ENCODE measurements around the gene SLAMF9.

SLAMF9 gene

DNA sequence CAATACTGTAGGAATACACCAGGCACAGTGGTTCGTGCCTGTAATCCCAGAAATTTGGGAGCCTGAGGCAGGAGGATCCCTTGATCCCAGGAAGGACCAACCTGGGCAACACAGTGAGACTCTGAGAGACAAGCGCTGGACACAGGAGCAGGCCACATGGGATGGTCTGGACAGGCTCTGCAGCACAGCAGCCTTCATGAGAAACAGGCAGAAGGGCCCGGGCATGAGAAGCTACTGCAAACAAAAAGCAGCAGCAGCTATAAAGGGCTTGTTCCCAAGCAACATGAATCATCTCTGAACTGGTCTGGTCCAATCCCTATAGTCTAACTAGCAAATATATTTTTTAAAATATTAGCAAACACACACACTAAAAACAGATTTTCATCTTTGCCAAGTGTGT lies 35.5 kb upstream of the SLAMF9 start:
- no peaks in the 10 kb centered on the region for H3K36me3 ChIP-seq (replicated peaks; ENCODE audit: insufficient read depth, low read length)
- DNase-seq: no peak
- no peaks in the 10 kb centered on the region for H3K27me3 ChIP-seq (replicated peaks; ENCODE audit: insufficient read depth, low read length)
- TF ChIP-seq EZH2 (optimal IDR thresholded peaks at IDR 0.05; ENCODE audit: low read depth, low read length) (no peak), EZH2phosphoT487 (IDR thresholded peaks at IDR 0.05; ENCODE audit: low read length) (no peak)
- TF ChIP-seq, protein P1, sequence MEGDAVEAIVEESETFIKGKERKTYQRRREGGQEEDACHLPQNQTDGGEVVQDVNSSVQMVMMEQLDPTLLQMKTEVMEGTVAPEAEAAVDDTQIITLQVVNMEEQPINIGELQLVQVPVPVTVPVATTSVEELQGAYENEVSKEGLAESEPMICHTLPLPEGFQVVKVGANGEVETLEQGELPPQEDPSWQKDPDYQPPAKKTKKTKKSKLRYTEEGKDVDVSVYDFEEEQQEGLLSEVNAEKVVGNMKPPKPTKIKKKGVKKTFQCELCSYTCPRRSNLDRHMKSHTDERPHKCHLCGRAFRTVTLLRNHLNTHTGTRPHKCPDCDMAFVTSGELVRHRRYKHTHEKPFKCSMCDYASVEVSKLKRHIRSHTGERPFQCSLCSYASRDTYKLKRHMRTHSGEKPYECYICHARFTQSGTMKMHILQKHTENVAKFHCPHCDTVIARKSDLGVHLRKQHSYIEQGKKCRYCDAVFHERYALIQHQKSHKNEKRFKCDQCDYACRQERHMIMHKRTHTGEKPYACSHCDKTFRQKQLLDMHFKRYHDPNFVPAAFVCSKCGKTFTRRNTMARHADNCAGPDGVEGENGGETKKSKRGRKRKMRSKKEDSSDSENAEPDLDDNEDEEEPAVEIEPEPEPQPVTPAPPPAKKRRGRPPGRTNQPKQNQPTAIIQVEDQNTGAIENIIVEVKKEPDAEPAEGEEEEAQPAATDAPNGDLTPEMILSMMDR (IDR thresholded peaks at IDR 0.05; ENCODE audit: low read length): no peak
- no peaks in the 10 kb centered on the region for H4K20me1 ChIP-seq (ENCODE audit: insufficient read depth, low read length)
- no peaks in the 10 kb centered on the region for H3K79me2 ChIP-seq (ENCODE audit: low read length)
- H3K4me2 ChIP-seq (ENCODE audit: low read depth, low read length): no peak overlapping the region
- H3K4me3 ChIP-seq (ENCODE audit: low read length): no peak overlapping the region
- no peaks in the 10 kb centered on the region for H3K4me1 ChIP-seq (ENCODE audit: low read length)
- H3K9me3 ChIP-seq (replicated peaks; ENCODE audit: insufficient read depth, low read length): no peaks in the 10 kb centered on the region
- H3K9me2 ChIP-seq (replicated peaks; ENCODE audit: insufficient read depth, low read length): no peaks in the 10 kb centered on the region
- H3F3A ChIP-seq (ENCODE audit: insufficient read depth, low read length): no peaks in the 10 kb centered on the region
- no peak overlapping the region for H2AFZ ChIP-seq (ENCODE audit: low read length)
- H3K27ac ChIP-seq (ENCODE audit: low read length): no peak overlapping the region
- no peak overlapping the region for H3K9ac ChIP-seq (ENCODE audit: low read length)

DNA sequence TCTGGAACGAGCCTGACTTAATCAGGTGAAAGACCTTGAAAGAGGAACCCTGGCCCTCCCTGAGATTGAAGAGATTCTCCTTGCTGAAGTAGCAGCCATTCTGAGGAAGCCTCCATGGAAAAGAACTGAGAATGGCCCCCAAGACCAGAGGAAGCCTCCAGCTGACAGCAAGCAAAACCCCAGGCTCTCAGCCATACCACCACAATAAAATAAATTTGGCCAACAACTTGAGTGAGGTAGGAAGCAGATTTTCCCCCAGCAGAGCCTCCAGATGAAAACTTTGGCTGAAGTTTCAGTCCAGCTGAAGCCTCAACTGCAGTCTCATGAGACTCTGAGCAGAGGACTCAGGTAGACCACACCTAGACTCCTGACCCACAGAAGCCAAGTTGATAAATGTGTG lies 34.0 kb upstream of the SLAMF9 start:
- no peak overlapping the region for H3K27ac ChIP-seq (ENCODE audit: low read length)
- no peaks in the 10 kb centered on the region for H3K36me3 ChIP-seq (replicated peaks; ENCODE audit: insufficient read depth, low read length)
- no peaks in the 10 kb centered on the region for H3K9me3 ChIP-seq (replicated peaks; ENCODE audit: insufficient read depth, low read length)
- DNase-seq: no peak
- no peaks in the 10 kb centered on the region for H4K20me1 ChIP-seq (ENCODE audit: insufficient read depth, low read length)
- H3K27me3 ChIP-seq (replicated peaks; ENCODE audit: insufficient read depth, low read length): no peaks in the 10 kb centered on the region
- no peak overlapping the region for H3K9ac ChIP-seq (ENCODE audit: low read length)
- TF ChIP-seq EZH2 (optimal IDR thresholded peaks at IDR 0.05; ENCODE audit: low read depth, low read length) (no peak), EZH2phosphoT487 (IDR thresholded peaks at IDR 0.05; ENCODE audit: low read length) (no peak)
- TF ChIP-seq, protein P1 (IDR thresholded peaks at IDR 0.05; ENCODE audit: low read length): no peak
- no peaks in the 10 kb centered on the region for H3K9me2 ChIP-seq (replicated peaks; ENCODE audit: insufficient read depth, low read length)
- H3K79me2 ChIP-seq (ENCODE audit: low read length): no peaks in the 10 kb centered on the region
- no peaks in the 10 kb centered on the region for H3F3A ChIP-seq (ENCODE audit: insufficient read depth, low read length)
- H2AFZ ChIP-seq (ENCODE audit: low read length): no peak overlapping the region
- no peak overlapping the region for H3K4me2 ChIP-seq (ENCODE audit: low read depth, low read length)
- H3K4me1 ChIP-seq (ENCODE audit: low read length): no peaks in the 10 kb centered on the region
- no peak overlapping the region for H3K4me3 ChIP-seq (ENCODE audit: low read length)

DNA sequence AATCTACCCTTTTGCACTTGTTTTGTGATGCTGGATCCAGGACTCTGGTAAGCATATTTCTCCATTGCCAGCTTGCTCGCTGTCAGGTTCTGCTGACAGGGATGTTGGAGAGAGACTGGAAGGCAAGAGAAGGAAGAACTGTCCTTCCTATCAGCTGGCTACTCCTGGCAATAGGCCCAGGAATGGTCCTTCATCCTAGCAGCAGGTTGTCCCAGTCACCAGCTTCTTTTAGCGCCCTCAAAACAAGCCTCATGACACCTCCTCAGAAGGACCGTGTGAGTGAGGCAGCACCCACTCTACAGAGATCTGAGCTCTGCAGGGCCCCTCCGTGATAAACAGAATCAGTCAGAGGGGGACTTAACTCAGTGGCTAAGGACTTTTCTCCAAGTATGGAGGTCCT lies 33.1 kb upstream of the SLAMF9 start:
- Histone ChIP-seq H3K9me2 (replicated peaks; ENCODE audit: insufficient read depth, low read length) (no peaks in the 10 kb centered on the region), H3K9me3 (replicated peaks; ENCODE audit: insufficient read depth, low read length) (no peaks in the 10 kb centered on the region), H2AFZ (ENCODE audit: low read length) (no peak overlapping the region), H4K20me1 (ENCODE audit: insufficient read depth, low read length) (no peaks in the 10 kb centered on the region), H3K4me2 (ENCODE audit: low read depth, low read length) (no peak overlapping the region), H3K4me3 (ENCODE audit: low read length) (no peak overlapping the region), H3K27ac (ENCODE audit: low read length) (no peak overlapping the region), H3K36me3 (replicated peaks; ENCODE audit: insufficient read depth, low read length) (no peaks in the 10 kb centered on the region), H3F3A (ENCODE audit: insufficient read depth, low read length) (no peaks in the 10 kb centered on the region), H3K27me3 (replicated peaks; ENCODE audit: insufficient read depth, low read length) (no peaks in the 10 kb centered on the region), H3K9ac (ENCODE audit: low read length) (no peak overlapping the region), H3K79me2 (ENCODE audit: low read length) (no peaks in the 10 kb centered on the region), H3K4me1 (ENCODE audit: low read length) (no peaks in the 10 kb centered on the region)
- no peak for TF ChIP-seq EZH2 (optimal IDR thresholded peaks at IDR 0.05; ENCODE audit: low read depth, low read length)
- no peak for TF ChIP-seq EZH2phosphoT487 (IDR thresholded peaks at IDR 0.05; ENCODE audit: low read length)
- TF ChIP-seq, protein P1 (IDR thresholded peaks at IDR 0.05; ENCODE audit: low read length): no peak
- DNase-seq: no peak

Data from MM.1S (cell line).